Stimulated activated CD8-positive, alpha-beta memory T cell treated with anti-CD3 and anti-CD28 coated beads, Interleukin-12 subunit alpha, Interleukin-12 subunit beta, amount 100 ng/mL, for 24 hours (primary cell): ENCODE measurements around the gene PTPN14.

Source experiments
- DNase-seq: peaks from one replicate; pipeline ENCODE4 v3.0.0-alpha.2; 2020; ENCODE audit errors: extremely low read depth

PTPN14 gene

DNA sequence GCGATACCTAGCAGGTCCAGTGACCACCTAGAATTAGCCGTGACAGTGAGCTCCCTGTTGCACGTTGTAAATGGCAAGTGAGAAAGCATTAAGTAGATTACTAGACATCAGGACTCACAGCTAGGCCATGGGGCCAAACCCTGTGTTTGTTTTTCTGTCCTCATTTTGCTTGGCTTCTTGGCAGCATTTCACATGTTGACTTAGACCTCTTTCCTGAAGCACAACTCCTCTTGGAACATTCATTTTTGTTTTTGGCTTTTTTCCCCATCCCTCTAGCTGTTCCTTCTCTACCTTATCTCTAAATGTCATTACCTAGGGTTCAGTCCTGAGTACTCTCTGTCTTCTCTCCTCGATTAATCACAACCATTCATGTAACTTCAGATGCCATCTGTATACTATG is 16.9 kb upstream of the PTPN14 start:
- DNase-seq: no peak

DNA sequence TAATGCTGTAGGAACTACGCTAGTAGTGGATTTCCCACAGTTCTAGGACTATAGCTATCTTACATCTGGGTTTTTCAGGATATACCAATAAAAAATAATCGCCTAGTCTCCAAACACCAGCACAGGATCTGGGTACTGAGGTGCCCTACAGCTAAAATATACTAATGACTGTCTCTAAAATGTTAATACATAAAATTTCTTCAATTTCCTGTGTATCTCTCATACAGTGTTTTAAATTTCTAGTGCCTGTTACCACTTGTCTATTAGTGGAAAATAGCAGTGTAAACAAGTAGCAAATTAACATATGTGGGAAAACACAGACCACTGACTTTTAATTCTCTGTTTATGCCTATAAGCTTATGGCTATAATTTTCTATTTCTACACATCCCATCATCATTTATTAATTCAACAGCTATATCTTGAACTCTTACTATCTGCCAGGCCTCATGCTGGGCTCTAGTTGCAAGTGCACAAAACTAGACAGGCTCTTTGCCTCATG is 16.1 kb upstream of the PTPN14 start:
- no peak for DNase-seq

DNA sequence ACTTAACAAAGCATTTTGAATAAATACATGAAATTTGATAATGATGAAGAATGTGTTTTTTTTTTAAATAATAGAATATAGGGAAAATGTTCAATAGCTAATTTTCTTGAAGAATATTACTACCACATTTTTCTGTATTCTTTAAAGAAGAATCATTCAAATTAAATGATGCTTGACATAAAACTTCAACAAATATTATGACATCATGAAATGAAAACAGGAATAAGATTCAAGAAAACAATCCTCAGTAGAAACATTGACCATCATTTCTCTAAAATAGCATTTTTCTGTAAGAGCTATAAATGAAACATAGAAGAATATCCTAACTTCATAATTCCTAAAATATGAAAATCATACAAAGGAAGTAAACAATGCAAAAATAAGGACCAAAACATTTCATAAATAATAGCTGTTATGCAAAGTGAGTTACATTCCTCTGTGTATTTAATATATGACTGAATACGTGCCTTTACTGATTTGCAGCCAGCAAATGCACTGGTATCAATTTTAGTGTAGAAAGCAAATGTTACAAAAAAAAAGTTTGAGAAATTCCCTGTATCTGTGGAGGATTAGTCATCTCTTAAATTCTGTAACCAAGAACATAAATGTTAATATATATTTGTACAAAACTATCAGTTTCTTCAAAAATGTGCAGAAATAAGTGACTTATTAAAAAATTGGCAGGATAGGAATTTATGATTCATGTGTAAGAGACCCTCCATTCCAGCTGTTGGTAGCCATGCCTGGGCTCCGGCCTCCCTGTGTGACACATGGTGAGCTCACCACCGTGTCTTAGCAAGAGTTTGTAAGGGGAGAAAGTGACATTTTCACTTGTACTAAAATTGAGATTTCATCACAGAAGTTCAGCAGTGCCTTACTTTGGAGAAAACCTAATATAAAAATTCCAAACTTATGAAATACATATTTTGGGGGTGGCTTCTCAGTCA is 15.0 kb upstream of the PTPN14 start:
- no peak for DNase-seq

DNA sequence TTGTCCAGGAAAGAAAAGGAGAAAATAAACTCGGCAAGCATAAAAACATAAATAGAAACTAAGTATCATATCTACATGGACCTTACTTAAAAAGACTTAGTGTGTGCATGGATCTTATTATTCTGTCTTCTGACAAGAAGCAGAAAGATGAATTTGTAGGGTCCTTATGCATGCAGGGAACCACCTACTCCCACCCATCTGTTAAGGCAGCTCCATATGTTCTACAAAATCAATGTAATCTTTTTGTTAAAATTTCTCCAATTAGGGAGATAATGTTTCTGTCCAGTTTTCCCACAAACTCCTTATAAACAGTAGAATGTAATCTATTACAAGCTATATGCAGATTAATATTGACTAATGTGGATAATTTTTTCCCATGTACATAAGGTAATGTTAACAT is 13.9 kb upstream of the PTPN14 start:
- DNase-seq: no peak

DNA sequence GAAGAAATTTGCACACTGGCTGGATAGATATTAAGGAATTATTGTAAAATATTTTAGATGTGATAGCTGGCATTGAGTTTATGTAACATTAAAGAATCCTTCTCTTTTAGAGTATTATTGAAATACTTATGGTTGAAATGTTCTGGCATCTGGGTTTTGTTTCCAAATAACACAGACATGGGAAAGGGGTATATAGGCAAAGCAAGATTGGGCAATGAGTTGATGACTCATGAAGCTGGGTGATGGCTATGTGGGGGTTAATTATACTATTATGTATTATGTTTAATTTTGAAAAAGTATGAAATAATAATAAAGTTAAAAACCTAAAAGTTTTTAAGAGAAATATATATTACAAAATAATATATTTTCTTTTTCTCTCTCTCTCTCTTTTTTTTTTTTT is 12.5 kb upstream of the PTPN14 start:
- DNase-seq: no peak

DNA sequence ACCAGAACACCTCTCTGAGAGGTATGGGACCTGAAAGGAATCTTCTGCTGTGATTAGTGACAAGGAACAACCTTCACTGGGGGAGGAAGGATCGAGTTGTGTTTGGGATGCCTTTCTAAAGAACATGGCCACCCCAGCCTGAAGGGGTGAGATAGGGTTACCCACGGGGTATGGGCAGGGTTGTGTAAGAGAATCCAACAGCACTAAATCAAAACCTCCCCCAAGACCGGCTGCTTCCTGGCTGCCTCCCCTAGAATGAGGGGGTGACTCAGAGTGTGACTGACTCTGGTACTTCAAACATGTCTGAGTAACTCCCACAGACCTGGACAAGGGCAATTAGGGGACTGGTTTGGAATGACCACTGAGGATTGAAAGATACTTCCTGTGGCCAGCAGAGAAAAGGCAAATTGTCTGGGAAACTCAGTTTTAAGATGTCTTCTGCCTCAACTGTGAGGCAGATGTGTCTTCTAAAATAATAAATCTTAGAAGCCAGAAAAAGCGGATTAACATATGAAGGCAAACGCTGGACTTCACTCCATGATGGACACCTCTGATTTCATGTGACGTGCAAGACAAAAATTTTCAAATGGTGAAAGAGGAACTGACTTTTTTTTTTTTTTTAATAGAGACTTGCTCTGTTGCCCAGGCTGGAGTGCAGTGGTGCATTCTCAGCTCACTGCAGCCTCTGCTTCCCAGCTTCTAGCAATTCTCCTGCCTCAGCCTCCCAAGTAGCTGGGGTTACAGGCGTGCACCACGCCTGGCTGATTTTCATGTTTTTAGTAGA is 6.7 kb upstream of the PTPN14 start:
- DNase-seq: no peak

DNA sequence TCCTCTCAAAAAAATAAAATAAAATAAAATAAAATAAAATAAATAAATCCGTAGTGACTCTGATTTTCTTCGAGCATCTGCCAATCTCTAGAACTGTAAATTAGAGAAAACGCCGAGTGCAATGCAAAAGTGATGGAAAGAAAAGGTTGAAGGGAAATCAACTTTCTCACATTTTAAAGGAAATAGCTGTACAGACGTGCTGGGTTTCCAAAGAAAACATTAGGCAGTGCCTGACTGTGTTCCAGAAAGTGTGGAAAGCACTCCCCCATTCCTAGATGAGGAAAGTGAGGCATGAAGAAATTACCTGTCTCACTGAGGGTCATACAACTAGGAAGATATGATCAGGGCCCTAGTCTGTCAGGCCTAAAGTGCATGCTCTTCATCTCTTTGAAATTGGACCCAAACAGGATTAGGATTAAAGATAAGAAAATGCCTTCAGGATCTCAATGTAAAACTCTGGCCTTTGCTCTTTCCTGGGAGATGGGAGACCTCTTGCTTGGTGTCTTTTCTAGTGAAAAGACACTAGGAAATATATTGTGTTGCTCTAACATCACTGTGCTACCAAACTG is 1.8 kb upstream of the PTPN14 start:
- DNase-seq: no peak

DNA sequence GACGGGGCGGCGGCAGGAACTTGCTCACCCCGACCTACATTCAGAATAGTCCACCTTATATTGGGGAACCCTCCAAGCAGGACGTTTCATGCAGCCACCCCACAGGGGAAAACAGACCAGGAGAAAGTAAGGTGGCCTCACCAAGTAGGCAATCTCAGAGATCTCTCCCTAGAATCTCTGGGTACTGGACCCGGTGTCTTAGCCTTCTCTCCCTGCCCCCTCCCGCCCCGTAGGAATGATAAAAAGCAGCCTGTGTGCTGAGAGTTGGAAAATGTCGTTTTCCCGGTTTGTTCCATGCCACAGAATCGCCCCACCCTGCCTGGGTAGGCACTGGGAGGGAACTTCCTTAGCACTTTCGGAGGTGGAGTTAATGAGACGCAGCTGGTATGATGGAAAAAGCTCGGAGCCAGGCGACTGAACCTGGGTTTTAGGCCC is 789 bp upstream of the PTPN14 start:
- DNase-seq: no peak

DNA sequence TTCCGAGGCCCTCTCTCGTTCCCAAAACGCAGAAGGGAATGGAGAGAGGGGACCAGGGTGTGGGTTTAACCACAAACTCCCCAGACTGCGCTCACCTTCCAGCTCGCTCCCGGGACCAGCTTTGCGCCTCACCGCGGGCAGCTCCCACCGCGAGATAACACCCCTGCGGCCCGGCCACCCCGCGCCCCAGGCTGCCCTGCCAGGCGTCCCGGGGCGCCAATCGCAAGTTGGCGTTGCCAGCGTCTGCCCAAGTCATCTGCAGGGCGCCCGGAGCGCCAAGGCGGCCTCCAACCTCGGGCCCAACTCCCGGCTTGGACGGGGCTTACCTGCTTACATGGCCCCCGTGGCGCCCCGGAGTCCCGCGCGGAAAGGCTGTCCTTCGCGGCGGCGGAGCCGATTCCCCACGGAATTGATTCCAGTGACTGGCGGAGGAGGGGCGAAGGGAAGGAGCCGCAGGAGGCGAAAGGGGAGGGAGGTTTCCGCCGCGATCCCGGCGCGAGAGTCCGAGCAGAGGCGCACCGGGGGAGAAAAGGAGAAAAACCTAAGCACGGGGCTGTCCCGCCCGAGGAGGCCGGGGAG is 456 bp downstream of the PTPN14 start:
- no peak for DNase-seq

DNA sequence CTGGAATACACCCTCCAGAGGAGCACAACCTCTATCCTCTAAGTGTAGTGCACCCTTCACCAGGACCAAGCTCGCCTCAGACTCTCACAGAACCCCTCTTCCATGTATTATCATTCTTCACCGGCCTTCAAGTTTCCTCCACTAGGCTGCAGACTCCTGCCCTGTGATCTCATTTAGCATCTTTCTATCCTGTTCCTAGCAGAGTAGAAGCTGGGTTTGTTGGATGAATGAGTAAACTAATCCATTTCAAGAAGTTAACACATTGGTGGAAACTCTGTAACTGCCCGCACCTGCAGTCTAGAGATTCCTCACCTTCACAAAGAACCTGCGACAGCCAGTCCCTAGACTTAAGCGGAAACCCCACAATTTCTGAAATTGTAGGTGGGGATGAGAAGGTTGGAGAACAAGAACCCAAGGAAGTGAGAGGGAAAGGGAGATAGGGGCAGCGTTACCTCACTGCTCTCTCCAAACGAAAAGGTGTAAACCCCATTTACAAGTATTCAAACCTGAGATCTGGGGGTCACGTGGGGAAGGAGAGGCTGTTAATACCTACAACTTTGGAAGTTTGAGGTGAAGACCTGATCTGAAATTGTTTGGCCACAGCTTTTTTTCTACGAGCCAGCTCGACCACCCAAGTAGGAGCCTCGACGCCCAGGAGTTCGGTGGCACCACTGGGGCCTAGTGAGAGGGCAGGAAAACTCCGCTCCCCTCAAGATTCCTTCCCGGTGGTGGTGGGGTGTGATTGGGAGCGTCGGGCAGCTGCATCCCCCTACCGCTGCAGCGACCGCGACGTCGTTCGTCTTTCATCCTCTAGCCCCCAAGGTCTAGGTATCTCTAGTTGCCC is 1.2 kb downstream of the PTPN14 start:
- no peak for DNase-seq

DNA sequence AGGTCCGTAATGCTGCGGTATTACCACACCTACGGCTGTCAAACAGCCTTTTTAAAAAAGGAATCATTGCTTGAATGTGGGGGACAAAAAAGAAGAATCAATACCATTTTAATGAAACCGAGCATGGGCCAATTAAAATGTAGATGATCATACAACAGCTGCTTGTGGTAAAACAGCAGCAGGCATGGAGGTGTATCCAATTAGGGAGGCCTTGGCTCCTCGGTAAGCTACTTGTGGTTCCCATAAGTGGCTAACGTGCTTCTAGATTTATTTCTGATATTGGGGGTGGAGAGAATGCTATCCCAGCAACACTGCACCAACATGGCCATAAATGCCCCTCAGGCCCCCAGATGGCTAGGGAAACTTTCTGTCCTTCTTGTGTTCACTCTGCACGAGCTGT is 1.8 kb downstream of the PTPN14 start:
- DNase-seq: no peak

DNA sequence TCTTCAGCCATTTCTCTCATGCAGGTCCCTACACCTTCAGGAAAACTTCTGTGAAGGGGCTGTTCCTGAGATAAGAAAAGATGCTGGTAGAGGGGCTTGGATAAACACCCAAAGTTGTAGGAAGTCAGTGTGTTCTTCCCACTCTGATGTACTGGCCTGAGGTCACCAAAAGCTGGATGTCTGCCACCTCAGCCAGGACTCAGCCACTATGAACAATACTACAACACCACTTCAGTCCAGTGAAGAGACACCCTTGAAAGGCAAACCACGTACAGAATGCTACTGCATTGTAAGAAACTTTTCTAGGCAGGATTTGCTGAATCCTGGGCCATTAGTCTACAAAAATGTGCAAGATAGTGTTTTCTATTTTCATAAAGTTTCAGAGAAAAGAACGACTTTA is 2.4 kb downstream of the PTPN14 start:
- no peak for DNase-seq

DNA sequence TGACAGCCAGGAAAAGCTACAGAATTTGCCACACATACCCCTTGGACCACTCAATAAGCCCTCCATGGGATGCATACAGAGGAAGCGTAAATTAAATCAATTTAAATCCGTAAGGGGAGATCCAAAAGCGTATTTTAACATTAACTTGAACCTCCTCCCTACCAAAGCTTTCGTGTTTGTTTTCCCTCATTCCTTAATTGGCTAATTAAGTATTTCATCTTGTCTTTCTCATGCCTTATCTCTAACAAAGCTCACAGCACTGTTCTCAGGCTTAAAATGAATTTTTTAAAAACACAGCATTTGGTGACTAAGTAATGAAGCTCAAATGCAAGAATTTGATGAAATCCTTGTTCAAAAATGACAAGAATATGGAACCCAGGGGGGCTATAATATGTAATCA is 3.1 kb downstream of the PTPN14 start:
- no peak for DNase-seq

DNA sequence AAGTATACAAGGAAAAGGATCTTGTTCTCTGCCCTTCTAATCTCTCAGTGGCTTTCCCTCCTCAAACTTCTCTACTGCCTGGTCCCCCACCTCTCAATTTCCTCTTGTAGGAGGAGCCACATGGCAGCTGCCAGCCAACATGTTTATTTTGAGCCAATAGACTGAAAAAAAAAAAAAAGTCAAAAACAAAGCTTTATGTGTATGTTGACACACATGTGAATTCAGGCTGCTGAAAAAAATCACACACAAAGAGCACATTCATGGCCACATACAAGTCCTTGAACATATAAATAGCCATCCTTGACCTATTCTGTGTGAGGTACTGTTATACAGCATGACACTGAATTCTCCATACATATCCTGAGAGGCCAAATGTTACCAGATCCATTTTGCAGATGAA is 3.7 kb downstream of the PTPN14 start:
- no peak for DNase-seq

DNA sequence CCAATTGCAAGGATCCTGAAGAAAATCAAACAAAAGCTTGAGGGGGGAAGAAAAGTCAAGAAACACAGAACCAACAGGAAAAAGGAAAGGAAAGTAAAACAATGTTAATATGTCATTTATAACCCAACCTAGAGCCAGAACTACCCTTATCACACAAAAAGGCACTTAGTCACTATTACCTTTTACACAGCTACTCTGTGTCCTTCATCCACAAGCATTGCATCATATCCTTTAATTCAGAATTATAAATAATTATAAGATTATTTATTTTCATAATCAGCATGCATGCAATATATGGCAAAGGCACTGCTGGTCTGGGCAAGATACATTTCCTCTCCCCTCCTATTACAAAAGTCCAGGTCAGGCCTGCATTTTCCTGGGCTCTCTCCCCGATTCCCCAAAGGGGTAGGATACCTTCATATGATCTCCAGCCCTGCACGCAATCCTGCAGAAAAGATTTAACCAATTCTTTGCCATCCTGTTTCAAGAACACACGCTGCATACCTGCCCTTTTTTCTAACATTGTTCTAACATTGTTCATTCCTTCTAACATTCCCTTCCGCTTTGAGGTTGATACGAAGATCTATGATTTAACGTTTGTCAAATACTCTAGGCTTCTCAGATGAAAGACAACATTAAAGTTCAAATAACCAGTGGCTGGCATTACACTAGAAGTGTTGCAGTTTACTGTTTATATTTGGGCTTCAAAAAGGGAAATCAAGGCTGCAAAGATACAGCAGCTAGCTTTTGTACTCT is 4.3 kb downstream of the PTPN14 start:
- DNase-seq: no peak

DNA sequence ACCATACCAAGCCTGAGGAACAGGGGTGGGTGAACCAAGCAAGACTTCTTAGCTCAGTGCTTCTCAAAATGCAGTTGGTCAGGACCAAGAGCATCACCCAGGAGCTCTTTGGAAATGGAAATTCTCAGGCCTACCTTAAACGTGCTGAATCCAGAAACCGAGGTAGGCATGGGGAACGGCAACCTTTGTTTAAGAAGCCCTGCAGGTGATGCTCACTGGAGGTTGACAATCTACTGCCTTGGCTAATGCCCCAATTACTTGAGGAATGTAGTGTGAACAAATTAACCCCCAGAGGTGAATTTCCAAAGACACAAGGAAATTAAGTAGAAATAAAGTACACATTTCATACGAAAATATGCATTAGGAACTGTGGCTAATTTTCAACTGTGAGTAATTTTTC is 5.3 kb downstream of the PTPN14 start:
- DNase-seq: no peak

DNA sequence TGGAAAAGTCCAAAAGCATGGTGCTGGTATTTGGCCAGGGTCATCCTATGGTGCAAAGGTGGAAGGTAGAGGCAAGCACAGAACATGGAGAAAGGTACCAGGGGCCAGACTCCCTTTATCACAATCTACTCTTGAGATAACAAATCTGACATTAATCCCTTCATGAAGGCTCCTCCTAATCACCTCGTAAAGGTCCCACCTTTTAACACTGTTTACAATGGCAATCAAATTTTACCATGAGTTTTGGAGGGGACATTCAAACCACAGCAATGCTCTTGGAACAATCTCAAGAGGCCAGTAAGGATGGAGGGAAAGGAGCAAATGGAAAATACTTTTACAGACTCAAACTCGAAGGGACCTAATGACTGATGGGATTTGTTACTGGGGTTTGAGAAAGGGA is 6.1 kb downstream of the PTPN14 start:
- no peak for DNase-seq

DNA sequence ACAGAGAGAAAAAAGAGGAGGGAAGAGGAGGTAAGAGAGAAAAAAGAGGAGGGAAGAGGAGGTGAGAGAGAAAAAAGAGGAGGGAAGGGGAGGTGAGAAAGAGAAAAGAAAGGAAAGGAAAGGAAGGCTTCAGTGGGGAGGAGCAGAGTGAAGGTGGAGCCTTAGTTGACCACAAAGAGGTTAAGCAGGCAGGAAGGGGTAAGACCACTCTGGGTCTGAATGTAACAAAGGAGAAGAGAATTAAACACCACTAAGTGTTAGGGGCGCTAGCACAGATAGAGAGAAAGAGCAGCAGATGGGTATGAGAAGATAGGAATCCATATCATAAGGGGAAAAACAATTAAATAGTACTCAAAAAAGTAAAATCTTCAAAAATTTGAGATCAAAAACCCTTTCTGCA is 6.6 kb downstream of the PTPN14 start:
- DNase-seq: no peak

DNA sequence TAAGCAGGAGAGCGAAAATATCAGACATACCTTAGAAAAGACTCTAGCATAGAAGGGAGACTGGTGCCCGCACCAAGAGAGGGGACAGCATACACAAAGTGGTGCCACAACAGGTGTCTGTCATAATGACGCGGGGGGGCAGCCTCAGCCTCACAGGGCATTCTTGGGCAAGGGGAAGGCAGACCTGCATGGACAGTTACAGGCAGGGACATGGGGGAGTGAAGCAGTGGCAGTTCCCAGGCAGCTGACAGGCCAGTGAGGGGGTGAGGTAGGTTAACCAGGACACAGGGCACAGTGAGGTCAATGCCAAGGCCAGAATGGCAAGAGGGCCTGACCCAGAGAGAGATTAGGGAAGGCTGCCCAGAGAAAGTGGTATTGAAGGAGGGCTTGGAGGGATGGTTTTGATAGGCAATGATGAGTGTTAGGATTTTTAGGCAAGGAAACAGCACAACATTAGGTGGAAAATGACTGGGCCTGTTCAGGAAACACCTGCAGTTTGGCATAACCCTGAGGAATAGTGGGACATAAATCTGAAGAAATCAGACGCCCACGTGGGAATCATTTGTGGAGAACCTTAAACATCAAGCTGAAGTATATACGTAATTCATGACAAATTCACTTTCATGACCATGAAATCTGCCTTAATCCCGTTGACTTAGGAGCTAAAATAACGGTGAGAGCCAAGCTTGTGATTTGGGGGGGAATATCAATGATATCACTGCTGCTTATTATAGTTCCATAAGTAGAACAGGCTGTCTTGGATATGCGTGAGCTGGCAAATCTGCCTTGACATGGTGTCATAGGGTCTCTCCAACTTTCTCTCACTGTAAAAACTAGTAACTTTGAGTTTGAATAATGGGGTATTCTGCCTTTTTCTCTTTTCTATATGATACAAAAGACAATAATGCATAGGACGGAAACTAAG is 8.9 kb downstream of the PTPN14 start:
- DNase-seq: no peak
